B cell (primary cell): Measurements from ENCODE around the gene NF2.

ENCODE experiments used
- CTCF ChIP-seq: fragments of 200-600 bp; IDR thresholded peaks from one replicate; pipeline ENCODE4 v1.8.0; 2022; ENCODE audit warnings: antibody characterized with exemption, mild to moderate bottlenecking
- EZH2 ChIP-seq: IDR thresholded peaks from 2 replicates; pipeline ENCODE4 v1.6.1; 2012; ENCODE audit warnings: borderline replicate concordance, low read depth, mild to moderate bottlenecking, moderate library complexity, low read length; ENCODE audit not compliant: insufficient read depth, poor library complexity, severe bottlenecking

- TF ChIP-seq EZH2 (no peak), CTCF (no peak)
Observed at GRCh38 chr22:29693161-29693560, 89.7 kb downstream of the NF2 start.
